ENCODE results near the gene DCPS.
"Not testable (repeated sequence)": the region's sequence is repeated elsewhere in the genome, so short reads cannot be mapped to it uniquely, and the experiment has no call there.

DCPS gene

GRCh38 chr11:126364735-126365134, 60.9 kb downstream of the DCPS start:
- DNase-seq = not testable (repeated sequence)

- DNase-seq = not testable (repeated sequence)
These were observed 61.6 kb downstream of the DCPS start for GRCh38 chr11:126365508-126365907.

- DNase-seq = no peak
These were observed 62.4 kb downstream of the DCPS start for GRCh38 chr11:126366064-126366822.

GRCh38 chr11:126366823-126367654, 63.2 kb downstream of the DCPS start:
- DNase-seq = not testable (repeated sequence)

GRCh38 chr11:126367806-126368205, 63.9 kb downstream of the DCPS start:
- not testable (repeated sequence) for DNase-seq

- DNase-seq = not testable (repeated sequence)
These were observed 64.7 kb downstream of the DCPS start for GRCh38 chr11:126368336-126369119.

GRCh38 chr11:126370016-126370415, 66.2 kb downstream of the DCPS start:
- no peak for DNase-seq

GRCh38 chr11:126371595-126371994, 67.7 kb downstream of the DCPS start:
- DNase-seq = no peak

- not testable (repeated sequence) for DNase-seq
These were observed 69.7 kb downstream of the DCPS start for GRCh38 chr11:126373389-126374066.

- DNase-seq = not testable (repeated sequence)
These were observed 70.9 kb downstream of the DCPS start for GRCh38 chr11:126374562-126375300.

GRCh38 chr11:126375726-126376125, 71.9 kb downstream of the DCPS start:
- DNase-seq = no peak

GRCh38 chr11:126378763-126379162, 74.9 kb downstream of the DCPS start:
- no peak for DNase-seq

GRCh38 chr11:126380909-126381308, 77.0 kb downstream of the DCPS start:
- DNase-seq = no peak

- DNase-seq = not testable (repeated sequence)
These were observed 78.1 kb downstream of the DCPS start for GRCh38 chr11:126381960-126382359.

GRCh38 chr11:126382641-126383040, 78.8 kb downstream of the DCPS start:
- not testable (repeated sequence) for DNase-seq

GRCh38 chr11:126383339-126384335, 79.8 kb downstream of the DCPS start:
- DNase-seq = no peak

GRCh38 chr11:126384449-126385070, 80.7 kb downstream of the DCPS start:
- no peak for DNase-seq

GRCh38 chr11:126385991-126386728, 82.3 kb downstream of the DCPS start:
- DNase-seq = no peak

GRCh38 chr11:126386729-126387071, 82.8 kb downstream of the DCPS start:
- DNase-seq = not testable (repeated sequence)

All from NCI-H1048 (cell line).